Transverse colon (tissue), 4 donors: ENCODE results near the gene EGLN1. TPM values are rescaled to one million over a fixed set of nuclear protein-coding genes. Genes with fewer than 3 reads are reported as not detected.

ENCODE experiments used
- DNase-seq: peaks from one replicate; pipeline ENCODE4 v3.0.0-alpha.2; 2019
- H3K27ac ChIP-seq, 4 donors: fragments of 200-600 bp; sonication (generic); 2 replicates each; pipeline ENCODE4 v1.5.1; 2016 to 2018; ENCODE audit warnings: inconsistent platforms in 4 of 4
- H3K27me3 ChIP-seq: fragments of 200-600 bp; sonication (generic); 2 replicates; pipeline ENCODE4 v1.5.1; 2017; ENCODE audit warnings: inconsistent platforms
- H3K36me3 ChIP-seq, 4 donors: fragments of 200-600 bp; sonication (generic); 2 replicates each; pipeline ENCODE4 v1.5.1; 2017 to 2019; ENCODE audit warnings: inconsistent platforms in 4 of 4
- H3K4me1 ChIP-seq, 4 donors: fragments of 200-600 bp; sonication (generic); 2 replicates each; pipeline ENCODE4 v1.5.1; 2017 to 2020; ENCODE audit warnings: inconsistent platforms in 4 of 4
- H3K4me3 ChIP-seq, 4 donors: fragments of 200-600 bp; sonication (generic); 1 replicate in 1 of 4; 2 replicates in 3 of 4; pipeline versions ENCODE4 v1.5.1 to v1.6.1; 2017 to 2019; ENCODE audit warnings: inconsistent platforms in 4 of 4
- H3K9me3 ChIP-seq, 2 donors: fragments of 200-600 bp; sonication (generic); 2 replicates each; pipeline ENCODE4 v1.5.1; 2017 to 2019; ENCODE audit warnings: inconsistent platforms in 2 of 2
- CTCF ChIP-seq, 5 experiments: fragments of 200-600 bp in 3 of 5; fragments of 450-650 bp in 2 of 5; sonication (generic) in 3 of 5; IDR thresholded peaks; 1 replicate in 2 of 5; 2 replicates in 3 of 5; pipeline ENCODE4 v1.5.1; 2016 to 2017; ENCODE audit warnings: antibody characterized with exemption in 5 of 5, inconsistent platforms in 3 of 5, mild to moderate bottlenecking in 2 of 5, moderate library complexity in 1 of 5
- EP300 ChIP-seq: sonication (generic); formaldehyde crosslinking; IDR thresholded peaks from one replicate; pipeline ENCODE4 v1.6.1; 2017; ENCODE audit warnings: antibody characterized with exemption, low read depth
- POLR2A ChIP-seq: fragments of 450-650 bp; IDR thresholded peaks from one replicate; pipeline ENCODE4 v1.6.1; 2016; ENCODE audit warnings: antibody characterized with exemption, mild to moderate bottlenecking, moderate library complexity
- POLR2AphosphoS5 ChIP-seq, 3 donors: sonication (generic); formaldehyde crosslinking; IDR thresholded peaks; one replicate each; pipeline ENCODE4 v1.6.1; 2016; ENCODE audit warnings: antibody characterized with exemption in 3 of 3
- WGBS, 2 donors: methylation state at CpG; one replicate each; pipeline ENCODE4 v1.1.5; 2018; ENCODE audit warnings: low coverage in 1 of 2; 5-methylcytosine and 5-hydroxymethylcytosine counted together
- in situ Hi-C, 4 donors: fragments of 200-750 bp; cut with MboI; loops; one replicate each; pipeline versions ENCODE4 v1.15.0 to v1.15.1; 2017; ENCODE audit warnings: low sequenced_read_pairs in 3 of 4, low pct_ligation_motif_present in 1 of 4, low pct_unique_long_range_greater_than_20kb in 1 of 4
- intact Hi-C: fragments of 100-400 bp; cut with DNase I; formaldehyde crosslinking; loops from one replicate; pipeline ENCODE4 v1.15.1; 2023; ENCODE audit warnings: low total_unique reads
- total RNA-seq, 4 donors: library from RNA; depleted of rRNA; stranded (reverse); fragments of >200 nt; gene quantifications; one replicate each; pipeline ENCODE4 v1.1.0, GENCODE V29; 2016

Gene EGLN1
- total RNA-seq, 4 donors from 2014 or later = 40.2 to 69.2 (median 51.7) TPM

DNA sequence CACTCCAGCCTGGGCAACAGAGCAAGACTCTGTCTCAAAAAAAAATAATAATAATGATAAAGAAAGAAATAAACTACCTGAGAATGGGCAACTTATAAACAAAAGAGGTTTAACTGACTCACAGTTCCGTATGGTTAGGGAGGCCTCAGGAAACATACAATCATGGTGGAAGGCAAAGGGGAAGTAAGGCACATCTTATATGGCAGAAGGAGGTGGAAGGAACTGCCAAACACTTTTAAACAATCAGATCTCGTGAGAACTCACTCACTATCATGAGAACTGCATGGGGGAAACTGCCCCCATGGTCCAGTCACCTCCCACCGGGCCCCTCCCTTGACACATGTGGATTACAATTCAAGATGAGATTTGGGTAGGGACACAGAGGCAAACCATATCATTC lies 6.3 kb upstream of the EGLN1 start:
- Histone ChIP-seq H3K4me1 (peaks cover 0 to 7% (median under 1%) of the 10 kb centered on the region in 4 donors), H3K27me3 (no peaks in the 10 kb centered on the region), H3K4me3 (no peak overlapping the region), H3K36me3 (no peaks in the 10 kb centered on the region), H3K9me3 (no peaks in the 10 kb centered on the region), H3K27ac (no peak overlapping the region)
- DNase-seq = no peak
- no peak for TF ChIP-seq POLR2AphosphoS5 (IDR thresholded peaks at IDR 0.05)
- in situ Hi-C loops (no loop called here), intact Hi-C loops (no loop called here)
- WGBS, 2 donors = 71 to 85% methylated on average over 1 to 3 of the region's 3 CpGs

DNA sequence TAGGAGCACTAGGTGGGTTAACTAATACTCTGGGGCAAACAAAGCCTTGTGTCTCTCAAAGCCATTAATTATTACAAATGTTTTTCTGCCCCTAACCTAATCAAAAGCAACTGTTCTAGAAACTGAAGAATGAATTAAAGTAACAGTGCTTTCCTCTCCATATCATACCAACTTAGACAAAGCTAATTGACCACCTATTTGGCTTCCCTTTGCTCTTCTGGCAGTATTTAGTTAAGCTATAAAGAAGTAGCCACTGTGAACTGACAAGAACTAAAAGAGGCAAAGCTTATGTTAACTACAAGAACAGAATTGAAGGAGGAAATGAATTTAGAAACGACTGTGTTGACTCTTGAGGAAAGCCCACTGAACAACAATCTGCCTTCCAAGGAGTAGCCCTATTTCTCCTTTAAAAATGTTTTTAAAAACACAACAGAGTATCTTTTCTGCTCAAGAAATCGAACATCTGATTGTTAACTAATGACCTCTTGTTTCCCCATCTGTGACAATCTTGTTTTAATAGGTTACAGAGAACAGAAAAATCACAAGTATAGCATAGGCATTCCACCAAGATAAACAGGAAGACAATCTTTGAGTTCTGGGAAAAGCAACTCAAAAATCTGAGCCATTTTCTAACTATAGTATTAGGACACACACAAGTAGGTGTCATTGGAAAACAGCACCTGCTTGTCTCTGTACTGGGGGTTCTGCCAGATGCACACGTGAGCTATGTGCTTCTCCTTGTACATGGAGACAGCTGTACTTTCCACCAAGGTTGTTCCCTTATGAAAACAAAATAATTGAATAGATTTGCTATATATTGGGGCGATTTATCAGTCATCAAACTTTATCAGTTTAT lies 3.1 kb upstream of the EGLN1 start:
- no peak overlapping the region for H3K27ac ChIP-seq
- TF ChIP-seq POLR2A = no peak
- TF ChIP-seq CTCF (IDR thresholded peaks at IDR 0.05) = no peak
- no peak for TF ChIP-seq EP300
- no peak for TF ChIP-seq POLR2AphosphoS5 (IDR thresholded peaks at IDR 0.05)
- no peaks in the 10 kb centered on the region for H3K9me3 ChIP-seq
- H3K27me3 ChIP-seq = no peaks in the 10 kb centered on the region
- intact Hi-C loops = no loop called here
- DNase-seq = no peak
- no peak overlapping the region for H3K4me3 ChIP-seq
- peaks cover 0 to 13% (median 4%) of the 10 kb centered on the region in 4 donors for H3K4me1 ChIP-seq
- 56 to 61% methylated on average over 4 of the region's 4 CpGs for WGBS, 2 donors
- in situ Hi-C loops = no loop called here
- H3K36me3 ChIP-seq = no peaks in the 10 kb centered on the region

DNA sequence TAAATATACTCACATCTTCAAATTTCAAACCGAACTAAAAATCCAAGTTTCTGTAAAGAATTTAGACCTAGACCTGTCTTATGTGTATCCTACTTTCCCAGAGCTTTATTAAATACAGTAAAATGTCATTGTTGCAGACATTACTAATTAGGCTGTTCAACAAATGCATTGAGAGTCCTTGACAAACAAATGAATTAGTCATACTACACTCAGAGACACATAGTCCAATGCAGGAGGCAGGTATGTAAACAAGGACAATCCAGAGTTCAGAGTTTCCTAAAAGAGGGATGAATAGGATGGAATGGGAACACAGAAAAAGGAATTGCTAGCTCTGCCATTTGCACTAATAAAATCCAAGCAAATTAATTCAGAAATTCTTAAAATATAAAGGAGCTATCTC lies 1.6 kb upstream of the EGLN1 start:
- in situ Hi-C loops (no loop called here), intact Hi-C loops (no loop called here)
- no peak for DNase-seq

DNA sequence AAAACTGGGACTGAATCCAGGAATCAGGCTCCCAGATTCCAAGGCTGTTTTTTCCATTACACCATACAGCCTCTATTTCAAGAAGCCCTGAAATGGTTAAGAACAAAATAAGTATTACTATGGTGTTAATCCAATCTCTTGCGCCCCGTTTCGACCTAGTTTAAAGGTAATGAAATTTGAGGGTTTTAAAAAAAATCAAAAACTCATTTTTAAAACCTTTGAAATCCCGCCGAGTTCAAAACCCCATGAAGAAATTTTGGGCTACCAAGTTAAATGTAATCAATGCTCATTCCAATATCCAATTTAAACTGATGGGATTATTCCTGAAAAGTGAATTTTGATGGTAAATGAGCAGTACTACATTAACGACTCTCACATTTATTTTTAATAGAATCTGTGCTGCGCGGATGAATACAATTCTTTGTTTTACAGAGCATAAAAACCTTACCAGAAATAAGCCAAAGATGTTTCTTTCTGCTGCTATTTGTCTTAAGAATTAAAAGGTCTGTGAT lies 767 bp upstream of the EGLN1 start:
- in situ Hi-C loops = no loop called here
- Histone ChIP-seq H3K27ac (peak overlapping the region; percentile 99 to 100 (median 100)), H3K9me3 (no peaks in the 10 kb centered on the region), H3K36me3 (no peaks in the 10 kb centered on the region), H3K4me3 (peak overlapping the region; percentile 71 to 97 (median 94)), H3K27me3 (no peaks in the 10 kb centered on the region), H3K4me1 (peaks cover 0 to 35% (median 25%) of the 10 kb centered on the region in 4 donors)
- 24 to 25% methylated on average over 8 of the region's 8 CpGs for WGBS, 2 donors
- intact Hi-C loops = no loop called here
- DNase-seq = no peak
- TF ChIP-seq CTCF (IDR thresholded peaks at IDR 0.05) = peak in 1 of 5 experiments; percentile 1
- no peak for TF ChIP-seq EP300

More for the DNA sequence above, 1.6 kb upstream of the EGLN1 start:
- no peaks in the 10 kb centered on the region for H3K27me3 ChIP-seq
- TF ChIP-seq POLR2AphosphoS5 (IDR thresholded peaks at IDR 0.05) (peak in 1 of 3 donors; percentile 34), EP300 (no peak), POLR2A (no peak)
- H3K36me3 ChIP-seq = no peaks in the 10 kb centered on the region
- H3K9me3 ChIP-seq = no peaks in the 10 kb centered on the region
- WGBS, 2 donors = 78% methylated on average over 1 of the region's 1 CpG; no CpG with 5 or more reads in 1 of the 2 donors
- H3K27ac ChIP-seq = peak overlapping the region; percentile 99 to 100 (median 100)
- H3K4me3 ChIP-seq = peak overlapping the region in 1 of 4 donors; percentile 95
- peaks cover 0 to 28% (median 17%) of the 10 kb centered on the region in 4 donors for H3K4me1 ChIP-seq

DNA sequence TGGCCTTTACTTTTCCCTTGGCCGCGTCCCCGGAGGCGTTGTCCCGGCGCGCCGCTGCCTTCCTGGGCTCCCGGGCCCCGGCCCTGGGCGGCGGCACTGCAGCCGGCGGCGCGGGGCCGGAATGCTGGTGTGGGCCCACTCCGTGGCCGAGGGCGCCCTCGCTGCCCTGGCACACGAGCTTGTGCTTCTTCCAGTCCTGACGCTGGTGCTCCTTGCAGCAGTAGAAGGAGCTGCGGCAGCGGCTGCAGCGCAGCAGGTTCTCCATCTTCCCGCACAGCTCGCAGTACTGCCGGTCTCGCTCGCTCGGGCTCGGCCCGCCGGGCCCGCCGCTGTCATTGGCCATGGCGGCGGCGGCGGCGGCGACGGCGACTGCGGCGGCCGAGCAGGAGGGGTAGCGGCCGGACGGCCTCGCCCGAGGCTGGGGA lies 529 bp downstream of the EGLN1 start:
- peaks cover 12 to 48% (median 36%) of the 10 kb centered on the region in 4 donors for H3K4me1 ChIP-seq
- H3K9me3 ChIP-seq = no peaks in the 10 kb centered on the region
- TF ChIP-seq POLR2A (no peak), EP300 (no peak), CTCF (IDR thresholded peaks at IDR 0.05) (no peak), POLR2AphosphoS5 (IDR thresholded peaks at IDR 0.05) (no peak)
- 0% methylated on average over 10 of the region's 53 CpGs; no CpG with 5 or more reads in 1 of the 2 donors for WGBS, 2 donors
- H3K27ac ChIP-seq = peak overlapping the region; percentile 99 to 100 (median 100)
- peak; percentile 45 for DNase-seq
- no peaks in the 10 kb centered on the region for H3K27me3 ChIP-seq
- H3K36me3 ChIP-seq = no peaks in the 10 kb centered on the region
- H3K4me3 ChIP-seq = peak overlapping the region; percentile 45 to 97 (median 94)
- intact Hi-C loops (no loop called here), in situ Hi-C loops (no loop called here)
